SJCRH30 (cell line): Measurements from ENCODE around the gene RHCG. TPM values are rescaled to one million over a fixed set of nuclear protein-coding genes. Genes with fewer than 3 reads are reported as not detected.

Experiments used
- DNase-seq, 2 experiments: peaks; one replicate each; pipeline ENCODE4 v3.0.0-alpha.2; 2015 to 2020
- H3K27ac ChIP-seq: fragments of 250-450 bp; sonication (Bioruptor Pico); 2 replicates; pipeline ENCODE4 v1.5.1; 2020; ENCODE audit warnings: mild to moderate bottlenecking, moderate library complexity
- H3K27me3 ChIP-seq: fragments of 250-450 bp; sonication (Bioruptor Pico); 2 replicates; pipeline ENCODE4 v1.5.1; 2020; ENCODE audit warnings: mild to moderate bottlenecking, moderate library complexity
- H3K36me3 ChIP-seq: fragments of 250-450 bp; sonication (Bioruptor Pico); 2 replicates; pipeline ENCODE4 v1.5.1; 2020; ENCODE audit warnings: mild to moderate bottlenecking, moderate library complexity
- H3K4me1 ChIP-seq: fragments of 250-450 bp; sonication (Bioruptor Pico); 2 replicates; pipeline ENCODE4 v1.5.1; 2020; ENCODE audit warnings: mild to moderate bottlenecking, moderate library complexity
- H3K4me3 ChIP-seq: fragments of 250-450 bp; sonication (Bioruptor Pico); 2 replicates; pipeline ENCODE4 v1.5.1; 2020; ENCODE audit warnings: mild to moderate bottlenecking, moderate library complexity
- H3K9me3 ChIP-seq: fragments of 250-450 bp; sonication (Bioruptor Pico); replicated peaks from 2 replicates; pipeline ENCODE4 v1.5.1; 2020; ENCODE audit warnings: mild to moderate bottlenecking, moderate library complexity
- total RNA-seq: library from RNA; depleted of rRNA; stranded (reverse); fragments of >200 nt; shearing (Covaris generic); gene quantifications from 2 replicates; pipeline ENCODE4 v1.2.3, GENCODE V29; 2014

RHCG gene
- total RNA-seq, 1 experiment from 2014 or later: not detected

GRCh38 chr15:89494941-89495637, 1.3 kb downstream of the RHCG start:
- H3K4me1 ChIP-seq: no peaks in the 10 kb centered on the region
- H3K36me3 ChIP-seq: no peaks in the 10 kb centered on the region
- DNase-seq: peak; percentile 32 to 58
- no peak overlapping the region for H3K27ac ChIP-seq
- no peaks in the 10 kb centered on the region for H3K9me3 ChIP-seq
- H3K27me3 ChIP-seq: peaks cover 2% of the 10 kb centered on the region; the same call in 1 of the 2 replicates
- no peak overlapping the region for H3K4me3 ChIP-seq

GRCh38 chr15:89494031-89494430, 2.4 kb downstream of the RHCG start:
- Histone ChIP-seq H3K4me3 (no peak overlapping the region), H3K36me3 (no peaks in the 10 kb centered on the region), H3K27me3 (peaks cover 2% of the 10 kb centered on the region; the same call in 1 of the 2 replicates), H3K4me1 (no peaks in the 10 kb centered on the region), H3K9me3 (no peaks in the 10 kb centered on the region), H3K27ac (no peak overlapping the region)
- no peak for DNase-seq

GRCh38 chr15:89492934-89493631, 3.3 kb downstream of the RHCG start:
- H3K4me1 ChIP-seq: no peaks in the 10 kb centered on the region
- H3K9me3 ChIP-seq: no peaks in the 10 kb centered on the region
- no peak overlapping the region for H3K4me3 ChIP-seq
- H3K36me3 ChIP-seq: no peaks in the 10 kb centered on the region
- peaks cover 2% of the 10 kb centered on the region; the same call in 1 of the 2 replicates for H3K27me3 ChIP-seq
- H3K27ac ChIP-seq: no peak overlapping the region
- no peak for DNase-seq

- Histone ChIP-seq H3K4me3 (no peak overlapping the region), H3K36me3 (no peaks in the 10 kb centered on the region), H3K4me1 (no peaks in the 10 kb centered on the region), H3K27me3 (peaks cover 2% of the 10 kb centered on the region; the same call in 1 of the 2 replicates), H3K27ac (no peak overlapping the region), H3K9me3 (no peaks in the 10 kb centered on the region)
- peak; percentile 22 to 37 for DNase-seq
Measured at GRCh38 chr15:89492111-89492641, 4.2 kb downstream of the RHCG start.

GRCh38 chr15:89490814-89491315, 5.5 kb downstream of the RHCG start:
- H3K4me1 ChIP-seq: no peaks in the 10 kb centered on the region
- DNase-seq: no peak
- H3K27me3 ChIP-seq: no peaks in the 10 kb centered on the region; the same call in 1 of the 2 replicates
- no peak overlapping the region for H3K27ac ChIP-seq
- no peak overlapping the region for H3K4me3 ChIP-seq
- H3K9me3 ChIP-seq: no peaks in the 10 kb centered on the region
- H3K36me3 ChIP-seq: no peaks in the 10 kb centered on the region

GRCh38 chr15:89490081-89490813, 6.1 kb downstream of the RHCG start:
- Histone ChIP-seq H3K27me3 (no peaks in the 10 kb centered on the region; the same call in 1 of the 2 replicates), H3K9me3 (no peaks in the 10 kb centered on the region), H3K4me3 (no peak overlapping the region), H3K36me3 (no peaks in the 10 kb centered on the region), H3K27ac (no peak overlapping the region), H3K4me1 (no peaks in the 10 kb centered on the region)
- no peak for DNase-seq

GRCh38 chr15:89489376-89489775, 7.0 kb downstream of the RHCG start:
- no peaks in the 10 kb centered on the region for H3K4me1 ChIP-seq
- no peaks in the 10 kb centered on the region for H3K9me3 ChIP-seq
- no peaks in the 10 kb centered on the region for H3K27me3 ChIP-seq
- H3K36me3 ChIP-seq: no peaks in the 10 kb centered on the region
- H3K4me3 ChIP-seq: no peak overlapping the region
- no peak overlapping the region for H3K27ac ChIP-seq
- DNase-seq: no peak

GRCh38 chr15:89487791-89488190, 8.6 kb downstream of the RHCG start:
- DNase-seq: no peak
- Histone ChIP-seq H3K4me3 (no peak overlapping the region), H3K36me3 (no peaks in the 10 kb centered on the region), H3K27me3 (no peaks in the 10 kb centered on the region), H3K27ac (no peak overlapping the region), H3K4me1 (no peaks in the 10 kb centered on the region), H3K9me3 (no peaks in the 10 kb centered on the region)

- no peaks in the 10 kb centered on the region for H3K36me3 ChIP-seq
- H3K9me3 ChIP-seq: no peaks in the 10 kb centered on the region
- no peak overlapping the region for H3K4me3 ChIP-seq
- H3K27me3 ChIP-seq: no peaks in the 10 kb centered on the region
- no peak overlapping the region for H3K27ac ChIP-seq
- no peaks in the 10 kb centered on the region for H3K4me1 ChIP-seq
- DNase-seq: no peak
Measured at GRCh38 chr15:89486726-89487050, 9.7 kb downstream of the RHCG start.

GRCh38 chr15:89483079-89483478, 13.3 kb downstream of the RHCG start:
- Histone ChIP-seq H3K36me3 (no peaks in the 10 kb centered on the region), H3K4me3 (no peak overlapping the region), H3K9me3 (no peaks in the 10 kb centered on the region), H3K27me3 (0 out of 2 replicates have a peak, but pooled peaks cover 4% of the 10 kb centered on the region), H3K27ac (no peak overlapping the region), H3K4me1 (no peaks in the 10 kb centered on the region)
- DNase-seq: no peak

GRCh38 chr15:89482139-89482538, 14.2 kb downstream of the RHCG start:
- DNase-seq: no peak
- Histone ChIP-seq H3K27me3 (0 out of 2 replicates have a peak, but pooled peaks cover 9% of the 10 kb centered on the region), H3K4me1 (no peaks in the 10 kb centered on the region), H3K9me3 (no peaks in the 10 kb centered on the region), H3K4me3 (no peak overlapping the region), H3K36me3 (no peaks in the 10 kb centered on the region), H3K27ac (no peak overlapping the region)

- Histone ChIP-seq H3K27me3 (0 out of 2 replicates have a peak, but pooled peaks cover 10% of the 10 kb centered on the region), H3K27ac (no peak overlapping the region), H3K4me1 (no peaks in the 10 kb centered on the region), H3K9me3 (no peaks in the 10 kb centered on the region), H3K4me3 (no peak overlapping the region), H3K36me3 (no peaks in the 10 kb centered on the region)
- DNase-seq: no peak
Measured at GRCh38 chr15:89480505-89480904, 15.9 kb downstream of the RHCG start.

GRCh38 chr15:89479173-89479572, 17.2 kb downstream of the RHCG start:
- Histone ChIP-seq H3K27me3 (0 out of 2 replicates have a peak, but pooled peaks cover 10% of the 10 kb centered on the region), H3K36me3 (no peaks in the 10 kb centered on the region), H3K27ac (no peak overlapping the region), H3K4me3 (no peak overlapping the region), H3K4me1 (no peaks in the 10 kb centered on the region), H3K9me3 (no peaks in the 10 kb centered on the region)
- no peak for DNase-seq

GRCh38 chr15:89477411-89478242, 18.8 kb downstream of the RHCG start:
- no peak for DNase-seq
- no peak overlapping the region for H3K4me3 ChIP-seq
- H3K9me3 ChIP-seq: no peaks in the 10 kb centered on the region

More at GRCh38 chr15:89477411-89478242, 18.8 kb downstream of the RHCG start:
- Histone ChIP-seq H3K27ac (no peak overlapping the region), H3K36me3 (no peaks in the 10 kb centered on the region), H3K4me1 (no peaks in the 10 kb centered on the region), H3K27me3 (0 out of 2 replicates have a peak, but pooled peaks cover 10% of the 10 kb centered on the region)
